GM21723 (cell line): ENCODE results near the gene LPAR6.

Source experiments
- ATAC-seq: cut with Tn5 transposase; IDR thresholded peaks from one replicate; pipeline ENCODE4 v1.9.1; 2021; ENCODE audit warnings: mild to moderate bottlenecking, moderate library complexity; ENCODE audit not compliant: unreplicated experiment

The LPAR6 gene

GRCh38 chr13:48380581-48380980 lies 32.3 kb downstream of the LPAR6 start:
- no peak for ATAC-seq

- ATAC-seq: no peak
These were observed 35.1 kb downstream of the LPAR6 start for GRCh38 chr13:48377857-48378256.

GRCh38 chr13:48370815-48371214 lies 42.1 kb downstream of the LPAR6 start:
- no peak for ATAC-seq

- no peak for ATAC-seq
These were observed 42.9 kb downstream of the LPAR6 start for GRCh38 chr13:48369988-48370387.
